ENCODE results near the gene PDCD5. TPM values are rescaled to one million over a fixed set of nuclear protein-coding genes. Genes with fewer than 3 reads are reported as not detected.
"Not testable (repeated sequence)": the region's sequence is repeated elsewhere in the genome, so short reads cannot be mapped to it uniquely, and the experiment has no call there.

PDCD5 gene
- total RNA-seq (10 to 100 TPM; 61.1 to 67.4 TPM), polyA plus RNA-seq (100 to 1,000 TPM; 172 to 195 TPM)

- POLR2A ChIA-PET (ENCODE audit: partially characterized antibody), result interaction anchor here (0.5 to 2.6 kb wide), 11 partner anchors 17 to 941 kb away, joined by 3 to 14 read pairs (median 4); partner anchors contain the start of genes ANKRD27, CEBPG, CEP89 and DPY19L3
- Histone ChIP-seq H3K4me3 (ENCODE audit: low read length in 2 of 2) (peak within 1 kb of the TSS; percentile 72 to 88), H3K27ac (ENCODE audit: low read depth, low read length) (peak within 1 kb of the TSS; percentile 74), H3K9me3 (ENCODE audit: control insufficient read depth in 1 of 2, low read length in 2 of 2) (no peaks in the 10 kb centered on the region), H3K27me3 (ENCODE audit: insufficient read depth, low read length) (no peaks in the 10 kb centered on the region), H3K4me1 (ENCODE audit: insufficient read depth, low read length) (peaks cover 25% of the 10 kb centered on the region), H3K36me3 (ENCODE audit: insufficient read depth, low read length) (peaks cover 18% of the 10 kb centered on the region)
- Mint-ChIP-seq H3K4me1 (peaks cover 18 to 39% (median 28%) of the 10 kb centered on the region in 4 donors), H3K4me3 (peak within 1 kb of the TSS; percentile 90 to 99 (median 96)), H3K27me3 (peaks cover under 1% of the 10 kb centered on the region in 2 donors), H3K27ac (peak within 1 kb of the TSS; percentile 83 to 96 (median 92)), H3K36me3 (peaks cover 13 to 20% of the 10 kb centered on the region in 2 donors), H3K9me3 (no peaks in the 10 kb centered on the region)
- DNase-seq, result peak; percentile 93 to 97 (median 94)
- intact Hi-C loops (cut with micrococcal nuclease), result loop anchor here (1.0 to 5.0 kb wide), 4 partner anchors 94 to 1229 kb away; partner anchors contain the start of genes ANKRD27, DPY19L3, RGS9BP and ZNF507
- CTCF ChIA-PET (ENCODE audit: partially characterized antibody), result interaction anchor here (1.1 to 1.2 kb wide), 3 partner anchors 9 to 243 kb away, joined by 3 read pairs; no protein-coding TSS in a partner anchor
These were observed at the start of gene PDCD5 for GRCh38 chr19:32580901-32581704. PDCD5 (plus strand) TSS chr19:32581190; CDS start chr19:32581262, 72 bp downstream.

- Mint-ChIP-seq H3K27me3 (peaks cover 6% of the 10 kb centered on the region in 2 donors), H3K4me3 (no peak overlapping the region), H3K4me1 (no peaks in the 10 kb centered on the region), H3K36me3 (peaks cover 3 to 7% of the 10 kb centered on the region in 2 donors), H3K27ac (no peak overlapping the region), H3K9me3 (peaks cover 0 to 48% (median 25%) of the 10 kb centered on the region in 8 donors)
- H3K4me3 ChIP-seq (ENCODE audit: low read length in 2 of 2), result no peak overlapping the region
- no peaks in the 10 kb centered on the region for H3K27me3 ChIP-seq (ENCODE audit: insufficient read depth, low read length)
- DNase-seq, result no peak
- no peaks in the 10 kb centered on the region for H3K36me3 ChIP-seq (ENCODE audit: insufficient read depth, low read length)
- ChIA-PET POLR2A (ENCODE audit: partially characterized antibody) (no interaction called here), CTCF (ENCODE audit: partially characterized antibody) (no interaction called here)
- intact Hi-C loops (cut with micrococcal nuclease), result no loop called here
- no peaks in the 10 kb centered on the region for H3K9me3 ChIP-seq (ENCODE audit: control insufficient read depth in 1 of 2, low read length in 2 of 2)
- no peak overlapping the region for H3K27ac ChIP-seq (ENCODE audit: low read depth, low read length)
- H3K4me1 ChIP-seq (ENCODE audit: insufficient read depth, low read length), result no peaks in the 10 kb centered on the region
These were observed 48.8 kb upstream of the PDCD5 start for GRCh38 chr19:32532233-32532632.

GRCh38 chr19:32537580-32537979 lies 43.4 kb upstream of the PDCD5 start:
- H3K4me1 ChIP-seq (ENCODE audit: insufficient read depth, low read length), result no peaks in the 10 kb centered on the region
- Mint-ChIP-seq H3K27ac (no peak overlapping the region), H3K36me3 (peaks cover 1 to 4% of the 10 kb centered on the region in 2 donors), H3K4me3 (no peak overlapping the region), H3K9me3 (peaks cover 0 to 30% (median 13%) of the 10 kb centered on the region in 8 donors), H3K27me3 (peaks cover 8 to 10% of the 10 kb centered on the region in 2 donors), H3K4me1 (peaks cover 0 to 1% (median 0%) of the 10 kb centered on the region in 4 donors)
- no peaks in the 10 kb centered on the region for H3K27me3 ChIP-seq (ENCODE audit: insufficient read depth, low read length)
- no peaks in the 10 kb centered on the region for H3K9me3 ChIP-seq (ENCODE audit: control insufficient read depth in 1 of 2, low read length in 2 of 2)
- CTCF ChIA-PET (ENCODE audit: partially characterized antibody), result no interaction called here
- POLR2A ChIA-PET (ENCODE audit: partially characterized antibody), result no interaction called here
- H3K4me3 ChIP-seq (ENCODE audit: low read length in 2 of 2), result no peak overlapping the region
- no peaks in the 10 kb centered on the region for H3K36me3 ChIP-seq (ENCODE audit: insufficient read depth, low read length)
- H3K27ac ChIP-seq (ENCODE audit: low read depth, low read length), result no peak overlapping the region
- intact Hi-C loops (cut with micrococcal nuclease), result no loop called here
- no peak for DNase-seq

GRCh38 chr19:32539240-32539916 lies 41.6 kb upstream of the PDCD5 start:
- Mint-ChIP-seq H3K4me3 (no peak overlapping the region), H3K36me3 (no peaks in the 10 kb centered on the region), H3K4me1 (peaks cover 0 to 1% (median 0%) of the 10 kb centered on the region in 4 donors), H3K27me3 (peaks cover 8 to 10% of the 10 kb centered on the region in 2 donors), H3K9me3 (peaks cover 0 to 21% (median 8%) of the 10 kb centered on the region in 8 donors), H3K27ac (no peak overlapping the region)
- no peak for DNase-seq
- H3K27me3 ChIP-seq (ENCODE audit: insufficient read depth, low read length), result no peaks in the 10 kb centered on the region
- no peak overlapping the region for H3K4me3 ChIP-seq (ENCODE audit: low read length in 2 of 2)
- intact Hi-C loops (cut with micrococcal nuclease), result no loop called here
- H3K9me3 ChIP-seq (ENCODE audit: control insufficient read depth in 1 of 2, low read length in 2 of 2), result no peaks in the 10 kb centered on the region
- H3K36me3 ChIP-seq (ENCODE audit: insufficient read depth, low read length), result no peaks in the 10 kb centered on the region
- POLR2A ChIA-PET (ENCODE audit: partially characterized antibody), result no interaction called here
- no peaks in the 10 kb centered on the region for H3K4me1 ChIP-seq (ENCODE audit: insufficient read depth, low read length)
- H3K27ac ChIP-seq (ENCODE audit: low read depth, low read length), result no peak overlapping the region
- CTCF ChIA-PET (ENCODE audit: partially characterized antibody), result no interaction called here

- H3K27me3 ChIP-seq (ENCODE audit: insufficient read depth, low read length), result no peaks in the 10 kb centered on the region
- peaks cover 0 to 1% (median 0%) of the 10 kb centered on the region in 4 donors for H3K4me1 Mint-ChIP-seq
- CTCF ChIA-PET (ENCODE audit: partially characterized antibody), result no interaction called here
These were observed 40.4 kb upstream of the PDCD5 start for GRCh38 chr19:32540621-32541020.

GRCh38 chr19:32541376-32541775 lies 39.6 kb upstream of the PDCD5 start:
- H3K4me1 Mint-ChIP-seq; DNase-seq; H3K4me3 ChIP-seq (ENCODE audit: low read length in 2 of 2); H3K4me3 Mint-ChIP-seq; H3K27ac Mint-ChIP-seq; intact Hi-C loops (cut with micrococcal nuclease); H3K36me3 Mint-ChIP-seq; H3K27me3 Mint-ChIP-seq; H3K9me3 ChIP-seq (ENCODE audit: control insufficient read depth in 1 of 2, low read length in 2 of 2); H3K4me1 ChIP-seq (ENCODE audit: insufficient read depth, low read length); H3K27me3 ChIP-seq (ENCODE audit: insufficient read depth, low read length); H3K27ac ChIP-seq (ENCODE audit: low read depth, low read length); CTCF ChIA-PET (ENCODE audit: partially characterized antibody); POLR2A ChIA-PET (ENCODE audit: partially characterized antibody); H3K36me3 ChIP-seq (ENCODE audit: insufficient read depth, low read length): not testable (repeated sequence)
- peaks cover 0 to 10% (median 6%) of the 10 kb centered on the region in 8 donors for H3K9me3 Mint-ChIP-seq

More at GRCh38 chr19:32540621-32541020, 40.4 kb upstream of the PDCD5 start:
- no peaks in the 10 kb centered on the region for H3K4me1 ChIP-seq (ENCODE audit: insufficient read depth, low read length)
- H3K4me3 Mint-ChIP-seq, result no peak overlapping the region
- no peak overlapping the region for H3K4me3 ChIP-seq (ENCODE audit: low read length in 2 of 2)
- no peak for DNase-seq
- peaks cover 0 to 12% (median 7%) of the 10 kb centered on the region in 8 donors for H3K9me3 Mint-ChIP-seq
- POLR2A ChIA-PET (ENCODE audit: partially characterized antibody), result no interaction called here
- no peaks in the 10 kb centered on the region for H3K9me3 ChIP-seq (ENCODE audit: control insufficient read depth in 1 of 2, low read length in 2 of 2)
- H3K36me3 ChIP-seq (ENCODE audit: insufficient read depth, low read length), result no peaks in the 10 kb centered on the region
- H3K27ac ChIP-seq (ENCODE audit: low read depth, low read length), result no peak overlapping the region
- H3K36me3 Mint-ChIP-seq, result no peaks in the 10 kb centered on the region
- H3K27me3 Mint-ChIP-seq, result peaks cover 6 to 8% of the 10 kb centered on the region in 2 donors
- H3K27ac Mint-ChIP-seq, result no peak overlapping the region
- intact Hi-C loops (cut with micrococcal nuclease), result no loop called here

- Histone ChIP-seq H3K9me3 (ENCODE audit: control insufficient read depth in 1 of 2, low read length in 2 of 2) (no peaks in the 10 kb centered on the region), H3K27me3 (ENCODE audit: insufficient read depth, low read length) (no peaks in the 10 kb centered on the region), H3K36me3 (ENCODE audit: insufficient read depth, low read length) (no peaks in the 10 kb centered on the region), H3K4me3 (ENCODE audit: low read length in 2 of 2) (no peak overlapping the region), H3K27ac (ENCODE audit: low read depth, low read length) (no peak overlapping the region), H3K4me1 (ENCODE audit: insufficient read depth, low read length) (no peaks in the 10 kb centered on the region)
- H3K27ac Mint-ChIP-seq, result no peak overlapping the region
- no peak for DNase-seq
- ChIA-PET POLR2A (ENCODE audit: partially characterized antibody) (no interaction called here), CTCF (ENCODE audit: partially characterized antibody) (no interaction called here)
- peaks cover 0 to 1% (median 0%) of the 10 kb centered on the region in 4 donors for H3K4me1 Mint-ChIP-seq
- peaks cover 4 to 5% of the 10 kb centered on the region in 2 donors for H3K27me3 Mint-ChIP-seq
- H3K9me3 Mint-ChIP-seq, result peaks cover 0 to 9% (median 5%) of the 10 kb centered on the region in 8 donors
- no peak overlapping the region for H3K4me3 Mint-ChIP-seq
- H3K36me3 Mint-ChIP-seq, result no peaks in the 10 kb centered on the region
- intact Hi-C loops (cut with micrococcal nuclease), result no loop called here
These were observed 38.4 kb upstream of the PDCD5 start for GRCh38 chr19:32542477-32543108.

Measured in CD4-positive, alpha-beta memory T cell (primary cell).